C4-2B (cell line): Measurements from ENCODE around the gene NOTCH4.

ENCODE experiments used
- ZFX ChIP-seq: fragments of 450-650 bp; IDR thresholded peaks from 2 replicates; pipeline ENCODE4 v1.6.1; 2017
- TF ChIP-seq, protein P1 (sequence below): fragments of 450-650 bp; conservative IDR thresholded peaks from 2 replicates; pipeline ENCODE4 v1.5.1; 2017; ENCODE audit warnings: mild to moderate bottlenecking

- TF ChIP-seq, protein P1, sequence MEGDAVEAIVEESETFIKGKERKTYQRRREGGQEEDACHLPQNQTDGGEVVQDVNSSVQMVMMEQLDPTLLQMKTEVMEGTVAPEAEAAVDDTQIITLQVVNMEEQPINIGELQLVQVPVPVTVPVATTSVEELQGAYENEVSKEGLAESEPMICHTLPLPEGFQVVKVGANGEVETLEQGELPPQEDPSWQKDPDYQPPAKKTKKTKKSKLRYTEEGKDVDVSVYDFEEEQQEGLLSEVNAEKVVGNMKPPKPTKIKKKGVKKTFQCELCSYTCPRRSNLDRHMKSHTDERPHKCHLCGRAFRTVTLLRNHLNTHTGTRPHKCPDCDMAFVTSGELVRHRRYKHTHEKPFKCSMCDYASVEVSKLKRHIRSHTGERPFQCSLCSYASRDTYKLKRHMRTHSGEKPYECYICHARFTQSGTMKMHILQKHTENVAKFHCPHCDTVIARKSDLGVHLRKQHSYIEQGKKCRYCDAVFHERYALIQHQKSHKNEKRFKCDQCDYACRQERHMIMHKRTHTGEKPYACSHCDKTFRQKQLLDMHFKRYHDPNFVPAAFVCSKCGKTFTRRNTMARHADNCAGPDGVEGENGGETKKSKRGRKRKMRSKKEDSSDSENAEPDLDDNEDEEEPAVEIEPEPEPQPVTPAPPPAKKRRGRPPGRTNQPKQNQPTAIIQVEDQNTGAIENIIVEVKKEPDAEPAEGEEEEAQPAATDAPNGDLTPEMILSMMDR, result no peak
- no peak for TF ChIP-seq ZFX
Measured at GRCh38 chr6:32212076-32212760, 11.6 kb downstream of the NOTCH4 start.
